Suprapubic skin (tissue), 4 donors: ENCODE results near the gene MRPL19. TPM values are rescaled to one million over a fixed set of nuclear protein-coding genes. Genes with fewer than 3 reads are reported as not detected.
"Not testable (repeated sequence)": the region's sequence is repeated elsewhere in the genome, so short reads cannot be mapped to it uniquely, and the experiment has no call there.

Source experiments
- DNase-seq, 2 donors: peaks; one replicate each; pipeline ENCODE4 v3.0.0-alpha.2; 2019; ENCODE audit warnings: low spot score in 2 of 2
- H3K27ac ChIP-seq: fragments of 200-600 bp; sonication (generic); one replicate; pipeline ENCODE4 v1.5.1; 2019
- H3K27me3 ChIP-seq: fragments of 200-600 bp; sonication (generic); one replicate; pipeline ENCODE4 v1.5.1; 2019
- H3K36me3 ChIP-seq: fragments of 200-600 bp; sonication (generic); one replicate; pipeline ENCODE4 v1.5.1; 2019
- H3K4me1 ChIP-seq: fragments of 200-600 bp; sonication (generic); one replicate; pipeline ENCODE4 v1.5.1; 2019
- H3K4me3 ChIP-seq: fragments of 200-600 bp; sonication (generic); one replicate; pipeline ENCODE4 v1.5.1; 2019; ENCODE audit warnings: mild to moderate bottlenecking
- H3K9me3 ChIP-seq: fragments of 200-600 bp; sonication (generic); one replicate; pipeline ENCODE4 v1.5.1; 2019
- EP300 ChIP-seq: sonication (generic); formaldehyde crosslinking; IDR thresholded peaks from one replicate; pipeline ENCODE4 v1.6.1; 2017; ENCODE audit warnings: antibody characterized with exemption
- POLR2A ChIP-seq, 2 donors: fragments of 450-650 bp; IDR thresholded peaks; one replicate each; pipeline ENCODE4 v1.6.1; 2017; ENCODE audit warnings: antibody characterized with exemption in 2 of 2, mild to moderate bottlenecking in 2 of 2, moderate library complexity in 2 of 2
- POLR2AphosphoS5 ChIP-seq, 3 donors: sonication (generic); formaldehyde crosslinking; IDR thresholded peaks; one replicate each; pipeline ENCODE4 v1.6.1; 2017; ENCODE audit warnings: antibody characterized with exemption in 3 of 3
- WGBS: methylation state at CpG from one replicate; pipeline ENCODE4 v1.1.5; 2018; 5-methylcytosine and 5-hydroxymethylcytosine counted together
- total RNA-seq, 4 donors: library from RNA; depleted of rRNA; stranded (reverse); fragments of >200 nt; gene quantifications; one replicate each; pipeline ENCODE4 v1.1.0, GENCODE V29; 2016
- TF ChIP-seq, protein P1 (sequence below), 2 donors: fragments of 200-600 bp in 1 of 2; fragments of 450-650 bp in 1 of 2; sonication (generic) in 1 of 2; IDR thresholded peaks; one replicate each; pipeline ENCODE4 v1.5.1; 2016 to 2019; ENCODE audit warnings: antibody characterized with exemption in 2 of 2, mild to moderate bottlenecking in 1 of 2, moderate library complexity in 1 of 2

The MRPL19 gene
- total RNA-seq, 4 donors from 2014 or later, result 24.6 to 44.5 (median 27.5) TPM

DNA sequence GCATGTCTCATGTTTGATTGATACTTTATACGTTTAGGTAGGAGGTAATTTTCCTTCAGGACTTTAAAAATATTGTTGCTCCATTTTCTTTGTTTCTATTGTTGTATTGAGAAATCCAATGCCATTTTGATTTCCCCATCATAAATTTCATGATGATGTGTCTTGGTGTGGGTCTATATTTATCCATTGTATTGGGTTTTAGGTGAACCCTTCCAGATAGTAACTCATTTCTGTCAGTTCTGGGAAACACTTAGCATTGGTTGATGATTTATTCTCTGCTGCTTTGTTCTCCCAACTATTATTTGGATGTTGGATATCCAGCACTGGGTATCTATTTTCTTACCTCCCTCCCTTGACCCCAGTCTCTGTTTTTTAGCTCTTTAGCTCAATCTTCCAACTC is 10.0 kb downstream of the MRPL19 start:
- no peaks in the 10 kb centered on the region for H3K4me1 ChIP-seq
- H3K27ac ChIP-seq, result no peak overlapping the region
- 91% methylated on average over 1 of the region's 1 CpG for WGBS
- H3K4me3 ChIP-seq, result no peak overlapping the region
- H3K27me3 ChIP-seq, result no peaks in the 10 kb centered on the region
- H3K9me3 ChIP-seq, result no peaks in the 10 kb centered on the region
- no peak for DNase-seq
- TF ChIP-seq POLR2AphosphoS5 (IDR thresholded peaks at IDR 0.05) (no peak), EP300 (no peak)
- peaks cover 86% of the 10 kb centered on the region for H3K36me3 ChIP-seq

DNA sequence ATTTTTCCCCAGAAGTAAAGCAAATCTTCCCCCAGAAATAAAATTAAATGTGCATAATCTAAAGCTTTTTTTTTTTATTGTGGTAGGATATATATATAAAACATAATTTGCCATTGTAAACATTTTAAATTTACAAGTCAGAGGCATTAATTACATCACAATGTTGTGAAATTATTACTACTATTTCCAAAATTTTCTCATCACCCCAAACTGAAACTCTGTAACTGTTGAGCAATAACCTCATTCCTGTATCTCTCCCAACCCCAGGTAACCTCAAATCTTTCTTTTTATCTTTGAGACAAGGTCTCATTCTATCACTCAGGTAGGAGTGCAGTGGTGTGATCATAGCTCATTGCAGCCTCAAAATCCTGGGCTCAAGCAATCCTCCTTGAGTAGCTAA is 11.2 kb downstream of the MRPL19 start:
- TF ChIP-seq EP300, result no peak
- TF ChIP-seq, protein P1, sequence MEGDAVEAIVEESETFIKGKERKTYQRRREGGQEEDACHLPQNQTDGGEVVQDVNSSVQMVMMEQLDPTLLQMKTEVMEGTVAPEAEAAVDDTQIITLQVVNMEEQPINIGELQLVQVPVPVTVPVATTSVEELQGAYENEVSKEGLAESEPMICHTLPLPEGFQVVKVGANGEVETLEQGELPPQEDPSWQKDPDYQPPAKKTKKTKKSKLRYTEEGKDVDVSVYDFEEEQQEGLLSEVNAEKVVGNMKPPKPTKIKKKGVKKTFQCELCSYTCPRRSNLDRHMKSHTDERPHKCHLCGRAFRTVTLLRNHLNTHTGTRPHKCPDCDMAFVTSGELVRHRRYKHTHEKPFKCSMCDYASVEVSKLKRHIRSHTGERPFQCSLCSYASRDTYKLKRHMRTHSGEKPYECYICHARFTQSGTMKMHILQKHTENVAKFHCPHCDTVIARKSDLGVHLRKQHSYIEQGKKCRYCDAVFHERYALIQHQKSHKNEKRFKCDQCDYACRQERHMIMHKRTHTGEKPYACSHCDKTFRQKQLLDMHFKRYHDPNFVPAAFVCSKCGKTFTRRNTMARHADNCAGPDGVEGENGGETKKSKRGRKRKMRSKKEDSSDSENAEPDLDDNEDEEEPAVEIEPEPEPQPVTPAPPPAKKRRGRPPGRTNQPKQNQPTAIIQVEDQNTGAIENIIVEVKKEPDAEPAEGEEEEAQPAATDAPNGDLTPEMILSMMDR (IDR thresholded peaks at IDR 0.05), result no peak
- no peak for TF ChIP-seq POLR2A (IDR thresholded peaks at IDR 0.05)
- no peak for TF ChIP-seq POLR2AphosphoS5 (IDR thresholded peaks at IDR 0.05)
- H3K36me3 ChIP-seq, result peaks cover 84% of the 10 kb centered on the region
- H3K27me3 ChIP-seq, result no peaks in the 10 kb centered on the region
- H3K4me1 ChIP-seq, result no peaks in the 10 kb centered on the region
- no peak overlapping the region for H3K27ac ChIP-seq
- DNase-seq, result no peak
- no peak overlapping the region for H3K4me3 ChIP-seq
- H3K9me3 ChIP-seq, result no peaks in the 10 kb centered on the region

- 89% methylated on average over 6 of the region's 6 CpGs for WGBS
- H3K36me3 ChIP-seq, result peaks cover 27% of the 10 kb centered on the region
These were observed 20.3 kb downstream of the MRPL19 start for GRCh38 chr2:75666911-75667310.

GRCh38 chr2:75667884-75668283 is 21.3 kb downstream of the MRPL19 start:
- WGBS, result 83% methylated on average over 2 of the region's 2 CpGs

More at GRCh38 chr2:75666911-75667310, 20.3 kb downstream of the MRPL19 start:
- H3K4me3 ChIP-seq, result no peak overlapping the region
- no peak overlapping the region for H3K27ac ChIP-seq
- TF ChIP-seq POLR2A (IDR thresholded peaks at IDR 0.05) (no peak), EP300 (no peak), POLR2AphosphoS5 (IDR thresholded peaks at IDR 0.05) (no peak)
- TF ChIP-seq, protein P1 (IDR thresholded peaks at IDR 0.05), result no peak
- no peaks in the 10 kb centered on the region for H3K27me3 ChIP-seq
- DNase-seq, result no peak
- no peaks in the 10 kb centered on the region for H3K4me1 ChIP-seq
- H3K9me3 ChIP-seq, result no peaks in the 10 kb centered on the region

GRCh38 chr2:75675423-75675822 is 28.8 kb downstream of the MRPL19 start:
- H3K9me3 ChIP-seq, result not testable (repeated sequence)

More at GRCh38 chr2:75667884-75668283, 21.3 kb downstream of the MRPL19 start:
- TF ChIP-seq POLR2AphosphoS5 (IDR thresholded peaks at IDR 0.05) (no peak), EP300 (no peak), POLR2A (IDR thresholded peaks at IDR 0.05) (no peak)
- TF ChIP-seq, protein P1 (IDR thresholded peaks at IDR 0.05), result no peak
- no peaks in the 10 kb centered on the region for H3K9me3 ChIP-seq
- peaks cover 21% of the 10 kb centered on the region for H3K36me3 ChIP-seq
- no peak for DNase-seq
- no peak overlapping the region for H3K4me3 ChIP-seq
- no peak overlapping the region for H3K27ac ChIP-seq
- no peaks in the 10 kb centered on the region for H3K27me3 ChIP-seq
- H3K4me1 ChIP-seq, result no peaks in the 10 kb centered on the region

GRCh38 chr2:75675908-75676307 is 29.3 kb downstream of the MRPL19 start:
- Histone ChIP-seq H3K36me3 (peaks cover 22% of the 10 kb centered on the region), H3K4me1 (peaks cover 7% of the 10 kb centered on the region), H3K9me3 (no peaks in the 10 kb centered on the region), H3K27ac (no peak overlapping the region), H3K27me3 (no peaks in the 10 kb centered on the region), H3K4me3 (no peak overlapping the region)
- whole genome bisulfite sequencing, result 90% methylated on average over 3 of the region's 3 CpGs
- no peak for DNase-seq
- no peak for TF ChIP-seq POLR2A (IDR thresholded peaks at IDR 0.05)
- no peak for TF ChIP-seq POLR2AphosphoS5 (IDR thresholded peaks at IDR 0.05)
- no peak for TF ChIP-seq EP300
- TF ChIP-seq, protein P1 (IDR thresholded peaks at IDR 0.05), result no peak

More at GRCh38 chr2:75675423-75675822, 28.8 kb downstream of the MRPL19 start:
- not testable (repeated sequence) for H3K27me3 ChIP-seq, H3K4me1 ChIP-seq, H3K4me3 ChIP-seq, H3K27ac ChIP-seq, DNase-seq
- peaks cover 22% of the 10 kb centered on the region for H3K36me3 ChIP-seq
- 62% methylated on average over 4 of the region's 4 CpGs for WGBS
